Rectal smooth muscle tissue (tissue), 1 donor: ENCODE measurements around the gene ATF6B.
A peak's percentile ranks its signal among the peaks of the same experiment; 100 is the strongest.
"Not testable (repeated sequence)": the region's sequence is repeated elsewhere in the genome, so short reads cannot be mapped to it uniquely, and the experiment has no call there.

ENCODE experiments used
- H3K27ac ChIP-seq: one replicate; pipeline ENCODE4 v1.7.0; 2013; ENCODE audit warnings: low read depth, low read length, inconsistent platforms
- H3K27me3 ChIP-seq: one replicate; pipeline ENCODE4 v1.7.0; 2013; ENCODE audit warnings: low read length; ENCODE audit not compliant: control insufficient read depth, insufficient read depth
- H3K36me3 ChIP-seq: one replicate; pipeline ENCODE4 v1.7.0; 2013; ENCODE audit warnings: low read length; ENCODE audit not compliant: control insufficient read depth, insufficient read depth
- H3K4me1 ChIP-seq: one replicate; pipeline ENCODE4 v1.7.0; 2013; ENCODE audit warnings: low read length; ENCODE audit not compliant: control insufficient read depth, insufficient read depth
- H3K4me3 ChIP-seq: one replicate; pipeline ENCODE4 v1.7.0; 2013; ENCODE audit warnings: low read length
- H3K9ac ChIP-seq: one replicate; pipeline ENCODE4 v1.7.0; 2013; ENCODE audit warnings: low read length

The ATF6B gene

GRCh38 chr6:32151863-32152768, 24.1 kb upstream of the ATF6B start, which contains the start of gene PRRT1:
PRRT1 (minus strand) TSS chr6:32151939; CDS start chr6:32151827, 112 bp downstream.
- Histone ChIP-seq H3K36me3 (peaks cover 2% of the 10 kb centered on the region), H3K4me3 (peak within 1 kb of the TSS; percentile 88), H3K27me3 (peaks cover 2% of the 10 kb centered on the region), H3K4me1 (peaks cover 17% of the 10 kb centered on the region), H3K9ac (no peak within 1 kb of the TSS), H3K27ac (peak within 1 kb of the TSS; percentile 91)

- Histone ChIP-seq H3K27ac (peak overlapping the region; percentile 15), H3K4me1 (peaks cover 17% of the 10 kb centered on the region), H3K36me3 (peaks cover 2% of the 10 kb centered on the region), H3K27me3 (peaks cover 2% of the 10 kb centered on the region), H3K9ac (no peak overlapping the region), H3K4me3 (peak overlapping the region; percentile 68)
These were observed 23.3 kb upstream of the ATF6B start for GRCh38 chr6:32151181-32151862.

- peak overlapping the region; percentile 68 for H3K4me3 ChIP-seq
These were observed 22.2 kb upstream of the ATF6B start for GRCh38 chr6:32149932-32150870.

GRCh38 chr6:32149092-32149755, 21.2 kb upstream of the ATF6B start:
- no peak overlapping the region for H3K27ac ChIP-seq
- peaks cover 2% of the 10 kb centered on the region for H3K36me3 ChIP-seq
- H3K9ac ChIP-seq = no peak overlapping the region
- H3K27me3 ChIP-seq = peaks cover 2% of the 10 kb centered on the region
- no peak overlapping the region for H3K4me3 ChIP-seq
- H3K4me1 ChIP-seq = peaks cover 12% of the 10 kb centered on the region

More at GRCh38 chr6:32149932-32150870, 22.2 kb upstream of the ATF6B start:
- H3K4me1 ChIP-seq = peaks cover 14% of the 10 kb centered on the region
- H3K27me3 ChIP-seq = peaks cover 2% of the 10 kb centered on the region
- no peak overlapping the region for H3K9ac ChIP-seq
- H3K36me3 ChIP-seq = peaks cover 2% of the 10 kb centered on the region
- H3K27ac ChIP-seq = no peak overlapping the region

- Histone ChIP-seq H3K36me3 (peaks cover 2% of the 10 kb centered on the region), H3K9ac (no peak overlapping the region), H3K27ac (no peak overlapping the region), H3K4me3 (peak overlapping the region; percentile 18), H3K4me1 (peaks cover 12% of the 10 kb centered on the region), H3K27me3 (peaks cover 2% of the 10 kb centered on the region)
These were observed 20.4 kb upstream of the ATF6B start for GRCh38 chr6:32148289-32149091.

- peaks cover 2% of the 10 kb centered on the region for H3K36me3 ChIP-seq
- no peak overlapping the region for H3K4me3 ChIP-seq
- H3K27ac ChIP-seq = no peak overlapping the region
- H3K4me1 ChIP-seq = peaks cover 12% of the 10 kb centered on the region
- peaks cover 2% of the 10 kb centered on the region for H3K27me3 ChIP-seq
- H3K9ac ChIP-seq = no peak overlapping the region
These were observed 19.5 kb upstream of the ATF6B start for GRCh38 chr6:32147401-32148132.

GRCh38 chr6:32146687-32147086, 18.6 kb upstream of the ATF6B start:
- H3K4me1 ChIP-seq = peaks cover 8% of the 10 kb centered on the region
- H3K9ac ChIP-seq = no peak overlapping the region
- H3K27me3 ChIP-seq = peaks cover 2% of the 10 kb centered on the region
- no peak overlapping the region for H3K4me3 ChIP-seq
- H3K27ac ChIP-seq = no peak overlapping the region
- H3K36me3 ChIP-seq = peaks cover 2% of the 10 kb centered on the region

- Histone ChIP-seq H3K4me3 (no peak overlapping the region), H3K4me1 (peaks cover 6% of the 10 kb centered on the region), H3K27ac (no peak overlapping the region), H3K27me3 (peaks cover 2% of the 10 kb centered on the region), H3K36me3 (peaks cover 2% of the 10 kb centered on the region), H3K9ac (no peak overlapping the region)
These were observed 18.2 kb upstream of the ATF6B start for GRCh38 chr6:32146287-32146686.

GRCh38 chr6:32144238-32144637, 16.2 kb upstream of the ATF6B start:
- not testable (repeated sequence) for H3K27me3 ChIP-seq, H3K27ac ChIP-seq, H3K9ac ChIP-seq, H3K36me3 ChIP-seq, H3K4me1 ChIP-seq, H3K4me3 ChIP-seq

GRCh38 chr6:32140420-32141046, 12.5 kb upstream of the ATF6B start:
- Histone ChIP-seq H3K4me1 (no peaks in the 10 kb centered on the region), H3K9ac (no peak overlapping the region), H3K27me3 (no peaks in the 10 kb centered on the region), H3K4me3 (no peak overlapping the region), H3K27ac (no peak overlapping the region), H3K36me3 (no peaks in the 10 kb centered on the region)
